ENCODE data around the gene SBK2.

The SBK2 gene

DNA sequence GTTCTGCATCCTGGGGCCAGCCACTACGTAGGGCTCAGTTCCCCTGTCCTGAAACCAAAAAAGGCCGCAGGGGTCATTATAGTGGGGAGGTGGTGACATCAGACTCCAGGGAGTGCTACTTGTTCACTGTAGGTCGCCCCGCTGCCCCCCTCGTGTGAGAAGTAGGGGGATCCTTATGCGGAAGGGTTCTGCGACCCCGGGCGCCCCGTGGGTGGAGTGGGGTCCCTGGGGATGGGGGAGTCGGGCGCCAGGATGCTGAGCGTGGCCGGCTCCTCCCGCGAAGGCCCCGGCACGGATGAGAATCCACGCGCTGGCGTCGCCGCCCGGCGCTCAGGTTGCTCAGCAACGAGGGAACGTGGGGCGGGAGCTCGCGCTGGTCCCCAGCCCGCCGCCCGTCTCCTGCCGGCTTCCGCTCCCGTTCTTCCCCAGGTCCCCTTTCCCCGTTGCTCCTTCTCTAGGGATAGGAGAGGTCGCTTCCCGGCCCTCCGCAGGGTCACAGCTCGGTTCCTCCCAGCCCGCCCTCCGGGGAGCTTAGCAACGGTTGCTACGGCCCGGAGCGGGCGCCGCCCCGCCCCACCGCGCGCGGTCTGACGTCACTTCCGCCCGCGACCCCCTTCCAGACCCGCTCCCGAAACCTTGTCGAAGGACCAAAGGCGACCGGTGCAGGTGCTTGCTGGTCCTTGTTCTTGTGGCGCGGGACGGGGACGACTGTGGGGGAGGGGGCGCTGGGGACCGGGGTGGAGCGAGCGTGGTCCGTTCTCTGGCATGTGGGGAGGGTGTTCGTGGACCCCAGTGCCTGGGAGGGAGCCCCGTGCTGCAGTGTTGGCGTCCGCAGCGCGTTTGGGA is 52.1 kb downstream of the SBK2 start, which contains the start of gene NAT14:
Gene NAT14, plus strand, starts transcription at position 596 of the 846 bp plus-strand sequence. CDS start 521 bp downstream, outside the sequence.
- DNase-seq = peak; percentile 76

GRCh38 chr19:55483706-55484592 is 53.0 kb downstream of the SBK2 start:
- no peak for DNase-seq

- no peak for DNase-seq
Observed at GRCh38 chr19:55482967-55483705, 53.8 kb downstream of the SBK2 start.

GRCh38 chr19:55482156-55482961 is 54.6 kb downstream of the SBK2 start:
- no peak for DNase-seq

GRCh38 chr19:55481794-55482155 is 55.2 kb downstream of the SBK2 start:
- no peak for DNase-seq

- DNase-seq = no peak
Observed at GRCh38 chr19:55481148-55481793, 55.7 kb downstream of the SBK2 start.

DNA sequence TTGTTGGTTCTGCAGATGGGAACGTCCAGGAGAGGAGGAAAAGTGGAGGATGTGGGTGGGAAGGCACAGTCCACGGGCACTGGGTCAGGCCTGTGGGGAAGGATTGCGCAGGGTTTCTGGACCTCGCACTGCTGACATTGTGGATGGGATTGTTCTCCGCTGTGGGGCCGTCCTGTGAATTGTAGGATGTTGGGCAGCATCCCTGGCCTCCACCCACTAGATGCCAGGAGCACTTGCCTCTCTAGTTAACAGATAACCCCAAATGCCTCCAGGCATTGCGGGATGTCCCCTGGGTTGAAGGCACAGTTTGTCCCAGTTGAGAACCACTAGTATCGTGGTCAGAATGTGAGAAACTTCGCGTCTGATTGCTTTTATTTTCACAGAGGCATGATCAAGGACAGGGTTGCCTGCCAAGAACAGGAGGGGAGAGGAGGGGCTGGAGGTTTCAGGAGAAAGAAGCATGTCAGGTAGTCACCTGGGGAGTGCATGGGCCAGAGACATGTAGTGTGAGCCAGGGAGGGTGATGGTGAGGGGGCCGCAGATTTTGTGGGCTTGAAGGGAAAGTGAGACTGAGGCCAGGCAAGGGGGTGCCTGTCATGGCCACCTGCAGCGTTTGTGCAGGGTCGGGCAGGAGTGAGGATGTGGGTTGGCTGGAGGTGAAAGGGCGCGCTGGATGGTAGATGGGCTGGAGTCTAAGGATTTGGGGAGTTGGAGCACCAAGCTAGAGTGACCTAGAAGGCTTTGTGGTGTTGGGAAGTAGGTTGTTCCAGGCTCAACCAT is 57.3 kb downstream of the SBK2 start:
- DNase-seq = no peak

DNA sequence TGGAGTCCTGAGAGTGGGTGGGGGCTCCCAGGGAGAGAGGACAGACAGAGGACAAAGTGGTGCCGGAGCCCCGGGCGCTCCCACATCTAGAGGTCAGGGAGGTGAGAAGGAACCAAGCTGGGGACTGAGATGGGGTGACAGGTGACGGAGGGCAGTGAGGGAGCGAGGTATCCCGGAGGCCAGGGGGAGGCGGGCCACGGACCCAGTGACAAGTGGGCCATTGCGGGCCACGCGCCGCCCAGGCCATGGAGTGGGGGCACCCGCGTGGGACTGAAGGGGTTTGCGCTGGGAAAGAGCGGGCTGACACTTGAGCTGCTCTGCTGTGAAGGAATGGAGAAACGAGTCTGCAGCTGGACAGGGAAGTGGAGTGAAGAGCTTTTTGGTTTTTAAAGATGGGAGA is 57.9 kb downstream of the SBK2 start:
- DNase-seq = no peak

All from T1000 (cell line).